Stimulated activated CD8-positive, alpha-beta memory T cell treated with anti-CD3 and anti-CD28 coated beads, Interleukin-15, amount 100 ng/mL, for 48 hours (primary cell): ENCODE measurements around the gene LARGE2.

Experiments
- DNase-seq, 2 donors: peaks; one replicate each; pipeline ENCODE4 v3.0.0-alpha.2; 2020; ENCODE audit warnings: low read depth in 2 of 2

Gene LARGE2

GRCh38 chr11:45960387-45961095 is 38.1 kb downstream of the LARGE2 start:
- no peak for DNase-seq

- DNase-seq, result no peak
Observed at GRCh38 chr11:45961751-45962240, 39.3 kb downstream of the LARGE2 start.

GRCh38 chr11:45964911-45965389 is 42.5 kb downstream of the LARGE2 start:
- peak; percentile 17 to 23 for DNase-seq

DNA sequence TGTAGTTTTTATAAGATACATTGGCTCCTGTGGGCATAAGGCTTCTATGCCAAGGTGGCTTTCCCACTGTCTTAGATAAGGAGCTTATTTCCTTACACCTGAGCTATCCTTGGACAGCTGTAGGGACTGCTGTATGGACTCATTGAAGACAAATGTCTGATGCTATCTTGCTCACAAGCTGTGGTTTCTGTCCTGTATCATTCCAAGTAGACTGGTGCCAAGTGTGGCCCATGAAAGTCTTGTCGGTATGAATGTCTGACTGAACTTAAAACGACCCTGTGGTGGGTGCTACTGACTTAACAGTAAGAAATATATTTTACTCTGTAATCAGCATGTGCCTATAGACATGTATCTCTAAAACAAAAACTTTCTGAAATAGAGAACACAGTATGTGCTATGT is 45.0 kb downstream of the LARGE2 start:
- DNase-seq, result no peak

- no peak for DNase-seq
Observed at GRCh38 chr11:45968901-45969300, 46.4 kb downstream of the LARGE2 start.

DNA sequence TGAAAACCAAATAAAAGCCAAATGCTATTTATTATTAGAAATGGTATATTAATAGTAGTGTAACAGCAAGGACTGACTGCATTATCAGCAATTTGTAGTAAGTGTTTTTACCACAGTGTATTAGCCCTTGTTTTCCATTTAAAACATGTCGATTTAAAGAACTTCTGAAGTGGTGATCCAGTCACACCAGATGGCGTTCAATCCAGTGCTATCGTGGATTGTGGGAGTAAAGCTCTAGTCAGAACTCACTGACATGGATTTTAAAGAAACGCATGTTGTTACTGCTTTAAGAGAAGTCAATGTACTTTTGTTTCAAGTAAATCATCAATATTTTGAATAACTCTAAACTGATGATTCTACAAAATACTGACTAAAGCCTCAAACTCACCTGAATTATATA is 51.1 kb downstream of the LARGE2 start:
- DNase-seq, result no peak

- no peak for DNase-seq
Observed at GRCh38 chr11:45974806-45975205, 52.4 kb downstream of the LARGE2 start.
